Activated T-helper 2 cell treated with anti-CD3 and anti-CD28 coated beads, Interferon-gamma antibody, Interleukin-2, Interleukin-4, amounts not matched to agents 10 μg/mL and 5 μg/mL and 100 μg/mL, durations not matched to agents 14 hours and 24 hours and 36 hours (primary cell): ENCODE results near the gene PARP11. TPM values are rescaled to one million over a fixed set of nuclear protein-coding genes. Genes with fewer than 3 reads are reported as not detected.
A peak's percentile ranks its signal among the peaks of the same experiment; 100 is the strongest.
"Not testable (repeated sequence)": the region's sequence is repeated elsewhere in the genome, so short reads cannot be mapped to it uniquely, and the experiment has no call there.

Source experiments
- DNase-seq: peaks from one replicate; pipeline ENCODE4 v3.0.0; 2021; ENCODE audit warnings: low spot score
- H3K27ac Mint-ChIP-seq: one replicate; pipeline ENCODE4 v1.8.0; 2021; ENCODE audit warnings: mixed read lengths
- H3K27me3 Mint-ChIP-seq: one replicate; pipeline ENCODE4 v1.8.0; 2021; ENCODE audit warnings: low read depth, mixed read lengths
- H3K36me3 Mint-ChIP-seq: one replicate; pipeline ENCODE4 v1.8.0; 2021; ENCODE audit warnings: low read depth, mixed read lengths
- H3K4me1 Mint-ChIP-seq: one replicate; pipeline ENCODE4 v1.8.0; 2021; ENCODE audit warnings: low read depth, mixed read lengths
- H3K4me3 Mint-ChIP-seq: one replicate; pipeline ENCODE4 v1.8.0; 2021; ENCODE audit warnings: low read depth, mild to moderate bottlenecking, moderate library complexity, mixed read lengths
- H3K9me3 Mint-ChIP-seq: one replicate; pipeline ENCODE4 v1.8.0; 2021; ENCODE audit warnings: mixed read lengths
- intact Hi-C: fragments of 100-400 bp; cut with micrococcal nuclease; formaldehyde crosslinking; loops from one replicate; pipeline ENCODE4 v1.15.1; 2023
- total RNA-seq: library from RNA; stranded (reverse); gene quantifications from 2 replicates; pipeline ENCODE4 v1.2.3, GENCODE V29; 2022

The PARP11 gene
- total RNA-seq, 1 donor from 2014 or later, result 16.0 TPM

DNA sequence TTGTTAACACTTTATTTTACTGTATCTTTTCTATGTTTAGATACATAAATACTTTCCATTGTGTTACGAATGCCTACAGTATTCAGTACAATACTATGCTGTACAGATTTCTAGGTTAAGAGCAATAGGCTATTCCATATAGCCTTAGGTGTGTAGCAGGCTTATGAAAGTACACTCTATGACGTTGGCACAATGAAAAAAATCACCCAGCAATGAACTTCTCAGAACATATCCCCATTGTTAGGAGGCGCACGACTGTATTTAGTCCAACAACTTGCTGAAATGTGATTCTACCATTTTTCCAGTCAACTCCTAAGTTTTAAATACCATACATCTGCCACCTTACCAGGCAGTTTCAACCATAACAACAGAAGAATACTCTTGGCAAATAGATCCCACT, 1.8 kb downstream of the PARP11 start:
- Mint-ChIP-seq H3K27me3 (no peaks in the 10 kb centered on the region), H3K4me3 (peak overlapping the region; percentile 98), H3K27ac (peak overlapping the region; percentile 97), H3K4me1 (peaks cover 47% of the 10 kb centered on the region), H3K9me3 (peaks cover 21% of the 10 kb centered on the region), H3K36me3 (peaks cover 36% of the 10 kb centered on the region)
- intact Hi-C loops, result loop anchor here (5.0 to 10.0 kb wide), 4 partner anchors 119 to 953 kb away; partner anchors contain the start of gene CRACR2A
- no peak for DNase-seq

DNA sequence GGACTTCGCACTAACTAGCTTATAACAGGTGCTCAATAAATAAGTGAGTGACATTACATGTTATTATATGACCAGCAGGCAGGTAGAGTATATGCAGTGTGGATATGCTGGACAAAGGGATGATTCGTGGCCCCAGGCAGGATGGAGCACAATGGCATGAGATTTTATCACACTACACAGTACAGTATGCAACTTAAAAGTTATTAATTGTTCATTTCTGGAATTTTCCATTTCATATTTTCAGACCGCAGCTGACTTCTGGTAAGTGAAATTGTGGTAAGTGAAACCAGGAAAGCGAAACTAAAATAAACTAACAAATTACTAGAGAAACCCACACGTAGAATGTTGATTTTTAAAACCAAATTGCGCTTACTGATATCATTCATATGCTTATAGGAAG, 3.3 kb downstream of the PARP11 start:
- peak; percentile 38 for DNase-seq
- H3K27me3 Mint-ChIP-seq, result no peaks in the 10 kb centered on the region
- peaks cover 47% of the 10 kb centered on the region for H3K4me1 Mint-ChIP-seq
- peaks cover 51% of the 10 kb centered on the region for H3K36me3 Mint-ChIP-seq
- peak overlapping the region; percentile 58 for H3K27ac Mint-ChIP-seq
- peak overlapping the region; percentile 58 for H3K4me3 Mint-ChIP-seq
- intact Hi-C loops, result loop anchor here (5.0 to 10.0 kb wide), 4 partner anchors 118 to 955 kb away; partner anchors contain the start of gene CRACR2A
- H3K9me3 Mint-ChIP-seq, result peaks cover 35% of the 10 kb centered on the region

DNA sequence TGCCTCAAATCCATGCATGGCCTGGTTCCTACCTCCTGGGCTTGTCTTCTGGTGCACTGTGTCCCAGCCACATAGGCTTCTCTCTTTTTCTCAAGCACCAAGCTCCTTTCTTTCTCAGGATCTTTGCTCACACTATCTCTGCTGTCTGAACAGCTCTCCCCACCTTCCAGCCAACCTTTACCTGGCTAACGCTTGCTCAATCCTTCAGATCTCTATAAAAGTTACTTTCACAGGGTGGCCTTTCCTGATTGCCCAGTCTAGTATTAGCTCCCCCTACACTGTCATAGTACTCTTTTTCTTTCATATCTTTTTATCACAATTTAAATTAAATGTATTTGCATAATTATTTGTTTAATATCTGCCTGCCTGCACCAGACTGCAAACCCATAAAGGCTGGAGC, 3.8 kb downstream of the PARP11 start:
- no peak for DNase-seq
- H3K9me3 Mint-ChIP-seq, result peaks cover 39% of the 10 kb centered on the region
- peaks cover 47% of the 10 kb centered on the region for H3K4me1 Mint-ChIP-seq
- H3K4me3 Mint-ChIP-seq, result peak overlapping the region; percentile 58
- intact Hi-C loops, result no loop called here
- H3K36me3 Mint-ChIP-seq, result peaks cover 56% of the 10 kb centered on the region
- H3K27me3 Mint-ChIP-seq, result no peaks in the 10 kb centered on the region
- H3K27ac Mint-ChIP-seq, result peak overlapping the region; percentile 58

GRCh38 chr12:3863756-3864155, 9.4 kb downstream of the PARP11 start:
- H3K9me3 Mint-ChIP-seq, result peaks cover 32% of the 10 kb centered on the region
- H3K27ac Mint-ChIP-seq, result no peak overlapping the region
- no peak for DNase-seq
- intact Hi-C loops, result no loop called here
- H3K27me3 Mint-ChIP-seq, result no peaks in the 10 kb centered on the region
- H3K4me1 Mint-ChIP-seq, result peaks cover 9% of the 10 kb centered on the region
- no peak overlapping the region for H3K4me3 Mint-ChIP-seq
- H3K36me3 Mint-ChIP-seq, result peaks cover 76% of the 10 kb centered on the region

- Mint-ChIP-seq H3K27ac (no peak overlapping the region), H3K27me3 (no peaks in the 10 kb centered on the region), H3K4me3 (no peak overlapping the region)
Measured at GRCh38 chr12:3842517-3842916, 30.7 kb downstream of the PARP11 start.

GRCh38 chr12:3841783-3842182, 31.4 kb downstream of the PARP11 start:
- Mint-ChIP-seq H3K27ac (no peak overlapping the region), H3K9me3 (peaks cover 1% of the 10 kb centered on the region), H3K36me3 (peaks cover 52% of the 10 kb centered on the region), H3K27me3 (no peaks in the 10 kb centered on the region), H3K4me3 (no peak overlapping the region), H3K4me1 (peaks cover 24% of the 10 kb centered on the region)
- intact Hi-C loops, result no loop called here
- no peak for DNase-seq

More at GRCh38 chr12:3842517-3842916, 30.7 kb downstream of the PARP11 start:
- H3K36me3 Mint-ChIP-seq, result peaks cover 59% of the 10 kb centered on the region
- peaks cover 17% of the 10 kb centered on the region for H3K4me1 Mint-ChIP-seq
- peaks cover 8% of the 10 kb centered on the region for H3K9me3 Mint-ChIP-seq
- intact Hi-C loops, result no loop called here
- no peak for DNase-seq

GRCh38 chr12:3840833-3841232, 32.4 kb downstream of the PARP11 start:
- H3K9me3 Mint-ChIP-seq, H3K27ac Mint-ChIP-seq, DNase-seq, H3K27me3 Mint-ChIP-seq, intact Hi-C loops, H3K4me3 Mint-ChIP-seq: not testable (repeated sequence)
- Mint-ChIP-seq H3K4me1 (peaks cover 30% of the 10 kb centered on the region), H3K36me3 (peaks cover 51% of the 10 kb centered on the region)

DNA sequence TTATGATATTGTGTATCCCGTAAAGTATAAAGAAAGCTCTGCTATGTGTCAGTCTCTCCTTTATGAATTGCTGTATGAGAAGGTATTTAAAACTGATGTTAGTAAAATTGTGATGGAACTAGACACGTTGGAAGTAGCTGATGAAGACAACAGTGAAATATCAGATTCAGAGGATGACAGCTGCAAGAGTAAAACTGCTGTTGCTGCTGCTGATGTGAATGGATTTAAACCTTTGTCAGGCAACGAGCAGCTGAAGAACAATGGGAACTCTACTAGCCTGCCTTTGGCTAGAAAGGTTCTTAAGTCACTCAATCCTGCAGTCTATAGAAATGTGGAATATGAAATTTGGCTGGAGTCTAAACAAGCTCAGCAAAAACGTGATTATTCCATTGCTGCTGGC, 33.5 kb downstream of the PARP11 start:
- H3K27me3 Mint-ChIP-seq, DNase-seq, H3K4me3 Mint-ChIP-seq, intact Hi-C loops, H3K9me3 Mint-ChIP-seq, H3K27ac Mint-ChIP-seq: not testable (repeated sequence)
- H3K4me1 Mint-ChIP-seq, result peaks cover 32% of the 10 kb centered on the region
- peaks cover 47% of the 10 kb centered on the region for H3K36me3 Mint-ChIP-seq

- H3K27ac Mint-ChIP-seq, H3K9me3 Mint-ChIP-seq, intact Hi-C loops, H3K27me3 Mint-ChIP-seq, DNase-seq: not testable (repeated sequence)
- peak overlapping the region; percentile 60 for H3K4me3 Mint-ChIP-seq
- peaks cover 40% of the 10 kb centered on the region for H3K36me3 Mint-ChIP-seq
- H3K4me1 Mint-ChIP-seq, result peaks cover 31% of the 10 kb centered on the region
Measured at GRCh38 chr12:3838701-3839548, 34.3 kb downstream of the PARP11 start.

DNA sequence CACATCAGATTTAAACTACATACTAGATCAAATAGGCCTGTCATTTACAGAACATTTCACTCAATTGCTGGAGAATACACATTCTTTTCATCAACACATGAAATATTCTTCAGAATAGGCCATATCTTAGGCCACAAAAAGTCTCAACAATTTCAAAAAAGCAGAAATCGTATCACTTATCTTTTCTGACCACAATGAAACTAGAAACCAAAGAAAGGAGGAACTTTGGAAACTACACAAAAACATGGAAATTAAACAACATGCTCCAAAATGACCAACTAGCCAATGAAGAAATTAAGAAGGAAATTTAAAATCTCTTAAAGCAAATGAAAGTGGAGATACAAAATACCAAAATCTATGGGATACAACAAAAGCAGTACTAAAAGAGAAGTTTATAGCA, 35.1 kb downstream of the PARP11 start:
- Mint-ChIP-seq H3K4me1 (peaks cover 25% of the 10 kb centered on the region), H3K36me3 (peaks cover 36% of the 10 kb centered on the region), H3K4me3 (peak overlapping the region; percentile 60), H3K27ac (peak overlapping the region; percentile 59), H3K9me3 (no peaks in the 10 kb centered on the region), H3K27me3 (no peaks in the 10 kb centered on the region)
- intact Hi-C loops, result no loop called here
- no peak for DNase-seq

DNA sequence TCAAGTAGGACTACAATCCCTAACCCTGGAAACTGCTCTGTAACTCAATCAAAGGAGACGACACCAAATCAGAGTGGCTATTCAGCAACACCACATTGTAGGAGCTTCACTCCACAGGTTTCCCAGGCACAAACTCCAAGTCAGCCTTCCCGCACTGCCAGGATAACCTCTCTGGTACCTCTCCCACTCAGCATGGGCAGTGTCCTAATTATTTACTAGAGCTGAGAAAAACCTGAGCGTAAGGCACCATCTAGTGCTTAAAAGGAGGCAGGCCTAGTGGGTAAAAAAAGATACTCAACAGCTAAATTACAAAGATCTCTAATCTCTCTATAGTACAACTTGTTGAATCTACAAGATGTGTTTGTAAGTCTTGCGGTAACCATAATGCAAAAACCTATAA, 36.1 kb downstream of the PARP11 start:
- intact Hi-C loops, result no loop called here
- Mint-ChIP-seq H3K27me3 (no peaks in the 10 kb centered on the region), H3K27ac (no peak overlapping the region), H3K36me3 (peaks cover 34% of the 10 kb centered on the region), H3K9me3 (no peaks in the 10 kb centered on the region), H3K4me3 (no peak overlapping the region), H3K4me1 (peaks cover 25% of the 10 kb centered on the region)
- no peak for DNase-seq

DNA sequence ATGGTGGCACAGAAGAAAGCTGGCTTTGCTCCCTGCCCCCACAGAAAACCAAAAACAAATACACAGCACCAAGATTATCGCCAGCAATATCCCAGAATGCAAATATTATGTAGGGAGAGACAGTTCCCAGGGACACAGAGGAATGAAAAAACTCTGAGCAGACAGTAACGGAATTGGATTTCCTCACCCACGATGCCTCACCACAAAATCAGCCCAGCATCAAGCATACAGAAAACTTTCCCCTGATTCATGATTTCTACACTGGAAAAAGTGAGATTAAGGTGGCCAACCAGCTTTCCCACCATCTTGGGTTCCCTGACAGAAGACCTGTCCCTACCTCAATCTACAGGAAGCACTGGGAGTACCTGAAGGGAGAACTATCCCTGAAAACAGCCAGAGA, 36.6 kb downstream of the PARP11 start:
- Mint-ChIP-seq H3K4me3 (no peak overlapping the region), H3K4me1 (peaks cover 25% of the 10 kb centered on the region), H3K27me3 (no peaks in the 10 kb centered on the region), H3K36me3 (peaks cover 30% of the 10 kb centered on the region), H3K27ac (no peak overlapping the region), H3K9me3 (no peaks in the 10 kb centered on the region)
- no peak for DNase-seq
- intact Hi-C loops, result no loop called here

DNA sequence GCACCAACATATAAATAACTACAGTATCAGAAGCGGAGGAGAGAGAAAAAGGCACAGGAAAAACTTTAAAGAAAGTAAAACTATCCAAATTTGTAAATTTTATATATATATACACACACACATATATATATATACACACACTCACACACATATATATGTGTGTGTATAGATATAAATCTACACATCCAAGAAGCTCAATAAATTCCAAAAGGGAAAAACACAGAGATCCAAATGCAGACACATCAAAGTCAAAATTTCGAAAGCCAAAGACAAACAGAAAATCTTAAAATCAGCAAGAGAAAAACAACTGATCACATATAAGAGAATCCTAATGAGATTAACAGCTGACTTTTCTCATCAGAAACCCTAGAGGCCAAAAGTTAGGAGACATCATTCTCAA, 37.3 kb downstream of the PARP11 start:
- Mint-ChIP-seq H3K36me3 (peaks cover 24% of the 10 kb centered on the region), H3K4me1 (peaks cover 25% of the 10 kb centered on the region), H3K4me3 (no peak overlapping the region), H3K9me3 (no peaks in the 10 kb centered on the region), H3K27me3 (no peaks in the 10 kb centered on the region), H3K27ac (no peak overlapping the region)
- intact Hi-C loops, result no loop called here
- DNase-seq, result no peak
